HG03025 (cell line): Measurements from ENCODE around the gene IBTK.
"Not testable (repeated sequence)": the region's sequence is repeated elsewhere in the genome, so short reads cannot be mapped to it uniquely, and the experiment has no call there.

Source experiments
- ATAC-seq: cut with Tn5 transposase; IDR thresholded peaks from one replicate; pipeline ENCODE4 v1.9.1; 2021; ENCODE audit warnings: mild to moderate bottlenecking, moderate library complexity; ENCODE audit not compliant: unreplicated experiment, low FRiP score

The IBTK gene

GRCh38 chr6:82183642-82184282, 63.8 kb downstream of the IBTK start:
- no peak for ATAC-seq

DNA sequence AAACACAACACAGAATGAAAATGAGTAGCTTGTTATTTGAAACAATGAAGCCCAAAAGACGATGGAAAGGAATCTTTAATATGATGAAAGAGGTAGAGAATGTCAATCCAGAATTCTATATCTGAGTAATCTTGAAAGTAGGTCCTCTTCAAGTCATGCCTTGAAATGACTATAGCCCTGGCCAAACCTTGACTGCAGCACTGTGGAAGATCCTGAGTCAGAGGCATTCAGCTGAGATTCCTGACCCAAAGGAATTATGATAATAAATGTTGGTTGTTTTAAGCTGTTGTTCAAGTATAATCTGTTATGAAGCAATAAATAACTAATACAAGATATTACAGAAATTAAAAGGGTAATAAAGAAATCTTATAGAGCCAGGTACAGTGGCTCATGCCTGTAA, 64.8 kb downstream of the IBTK start:
- no peak for ATAC-seq

DNA sequence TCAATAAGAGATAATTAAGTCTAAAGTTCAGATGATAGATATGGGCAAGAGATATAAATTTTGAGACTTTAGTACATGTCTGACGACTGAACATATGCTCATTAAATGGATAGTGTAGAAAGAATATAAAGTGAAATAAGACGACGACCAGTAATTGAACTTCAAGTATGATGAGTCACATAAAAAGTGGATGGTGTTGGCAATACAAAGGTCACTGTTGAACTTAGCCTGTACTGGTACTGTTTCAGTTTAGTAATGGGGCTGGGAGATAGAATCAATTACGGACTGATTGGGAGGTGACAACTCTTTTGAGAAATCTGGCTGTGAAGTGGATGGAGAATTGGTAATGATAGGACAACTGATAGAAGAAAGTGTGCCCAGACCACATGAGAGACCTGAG, 68.1 kb downstream of the IBTK start:
- no peak for ATAC-seq

DNA sequence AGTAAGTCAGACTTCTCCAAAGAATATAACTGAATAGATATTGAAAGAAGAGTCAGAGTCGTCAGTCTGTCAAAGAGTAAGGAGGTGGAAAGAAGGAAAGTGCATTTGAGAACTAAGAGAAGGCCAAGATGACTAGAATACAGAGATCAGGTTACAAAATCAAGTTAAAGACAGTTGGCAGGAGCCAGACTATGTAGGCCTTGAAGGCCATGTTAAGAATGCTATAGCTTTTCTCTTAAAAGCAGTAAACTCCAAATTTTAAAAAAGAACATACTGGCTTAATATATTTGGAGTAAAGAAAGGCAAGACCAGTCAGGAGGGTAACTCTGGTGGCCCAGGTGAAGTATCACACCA, 68.8 kb downstream of the IBTK start:
- no peak for ATAC-seq

DNA sequence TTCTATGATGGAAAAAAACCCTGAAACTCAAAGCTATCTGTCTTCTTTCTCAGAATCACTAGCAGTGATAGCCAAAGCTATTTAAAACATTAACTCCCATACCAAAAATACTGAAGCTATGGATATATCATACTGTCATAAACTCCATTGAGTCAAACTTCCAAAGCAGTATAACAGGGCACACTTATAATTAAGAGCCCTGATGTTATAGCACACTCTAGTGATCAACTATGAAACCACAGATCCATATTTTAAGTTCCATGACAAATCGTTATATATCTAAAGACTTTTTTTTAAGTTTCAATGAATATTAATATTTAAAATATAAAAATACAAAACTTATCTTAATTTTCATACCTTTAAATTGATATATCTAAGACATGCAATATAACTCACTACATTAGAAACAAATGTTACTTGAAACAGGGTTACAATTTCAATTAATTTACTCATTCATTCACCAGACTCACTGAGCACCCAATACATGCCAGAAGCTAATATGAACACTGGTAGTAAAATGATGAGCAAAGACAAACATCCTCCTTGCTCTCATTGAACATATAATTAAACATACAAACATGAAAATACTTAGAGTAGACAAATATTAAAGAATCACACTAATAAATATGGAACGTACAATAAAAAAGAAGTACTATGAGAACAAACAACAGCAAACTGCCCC, 69.3 kb downstream of the IBTK start:
- ATAC-seq: no peak

DNA sequence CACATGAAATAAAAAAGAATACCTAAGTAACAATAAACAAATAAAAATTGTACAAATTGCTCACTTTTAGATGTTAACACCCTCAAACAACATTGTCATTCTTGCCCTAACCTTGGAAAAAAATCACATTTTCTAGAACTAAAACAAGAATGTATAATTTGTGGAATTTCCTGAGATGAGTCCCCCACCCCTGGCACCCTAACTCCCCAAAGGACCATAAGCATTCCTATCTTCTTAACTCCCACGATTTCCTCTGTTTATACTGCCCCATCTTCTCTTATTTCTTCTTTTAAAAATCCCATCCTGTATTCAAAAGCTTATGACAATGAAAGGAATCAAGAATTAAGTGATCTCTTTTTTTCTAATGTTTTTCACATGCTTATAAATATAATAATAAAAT, 70.9 kb downstream of the IBTK start:
- ATAC-seq: no peak

DNA sequence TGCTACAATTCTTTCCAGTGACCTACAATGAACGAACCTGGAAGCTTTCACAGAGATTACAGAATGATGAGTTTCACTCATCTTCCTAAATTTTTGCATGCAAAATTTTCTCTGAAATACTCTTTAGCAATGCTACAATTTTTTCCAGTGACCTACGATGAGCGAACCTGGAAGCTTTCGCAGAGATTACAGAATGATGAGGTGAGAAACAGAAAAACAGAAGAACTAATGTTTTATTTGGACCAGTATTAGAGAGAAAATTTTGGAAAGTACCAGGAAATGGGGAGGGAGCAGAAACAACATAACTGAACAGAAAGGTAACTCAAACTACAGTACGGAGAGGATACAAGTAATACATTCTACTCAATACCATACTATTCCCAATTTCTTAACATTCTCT, 75.0 kb downstream of the IBTK start:
- no peak for ATAC-seq

- ATAC-seq: no peak
Observed at GRCh38 chr6:82169138-82169876, 78.2 kb downstream of the IBTK start.

GRCh38 chr6:82166493-82166892, 81.1 kb downstream of the IBTK start:
- ATAC-seq: no peak

DNA sequence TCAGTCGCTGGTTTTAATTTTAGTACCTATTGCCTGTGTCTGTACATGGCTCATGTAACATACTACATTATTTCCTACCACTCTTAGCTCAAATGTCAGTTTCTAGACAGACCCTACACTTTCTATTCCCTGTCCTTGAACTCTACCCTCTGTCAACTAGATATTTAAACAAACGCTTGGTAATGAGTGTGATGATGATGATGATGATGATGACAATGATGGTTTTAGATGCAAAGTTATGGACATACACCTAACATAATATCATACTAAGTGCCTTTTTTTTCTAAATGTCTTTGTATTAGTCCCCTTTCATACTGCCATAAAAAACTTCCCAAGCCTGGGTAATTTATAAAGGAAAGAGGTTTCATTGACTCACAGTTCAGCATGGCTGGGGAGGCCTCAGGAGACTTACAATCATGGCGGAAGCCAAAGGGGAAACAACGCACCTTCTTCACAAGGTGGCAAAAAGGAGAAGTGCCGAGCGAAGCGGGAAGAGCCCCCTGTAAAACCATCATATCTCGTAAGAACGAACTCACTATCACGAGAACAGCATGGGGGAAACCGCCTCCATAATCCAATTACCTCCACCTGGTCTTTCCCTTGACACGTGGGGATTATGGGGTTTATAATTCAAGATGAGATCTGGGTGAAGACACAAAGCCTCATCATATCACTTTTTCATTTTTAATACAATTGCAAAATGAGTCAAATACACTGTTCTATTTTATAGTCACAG, 87.1 kb downstream of the IBTK start:
- no peak for ATAC-seq

GRCh38 chr6:82152786-82153185, 94.8 kb downstream of the IBTK start:
- ATAC-seq: not testable (repeated sequence)

DNA sequence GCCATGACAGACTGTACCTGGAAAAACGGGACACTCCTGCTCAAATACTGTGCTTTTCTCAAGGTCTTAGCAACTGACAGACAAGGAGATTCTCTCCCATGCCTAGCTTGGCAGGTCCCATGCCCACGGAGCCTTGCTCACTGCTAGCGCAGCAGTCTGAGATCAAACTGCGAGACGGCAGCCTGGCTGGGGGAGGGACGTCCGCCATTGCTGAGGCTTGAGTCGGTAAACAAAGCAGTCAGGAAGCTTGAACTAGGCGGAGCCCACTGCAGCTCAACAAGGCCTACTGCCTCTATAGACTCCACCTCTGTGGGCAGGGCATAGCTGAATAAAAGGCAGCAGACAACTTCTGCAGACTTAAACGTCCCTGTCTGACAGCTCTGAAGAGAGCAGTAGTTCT, 96.4 kb downstream of the IBTK start:
- ATAC-seq: not testable (repeated sequence)

GRCh38 chr6:82145926-82146452, 101.6 kb downstream of the IBTK start:
- no peak for ATAC-seq

GRCh38 chr6:82144852-82145340, 102.6 kb downstream of the IBTK start:
- no peak for ATAC-seq

DNA sequence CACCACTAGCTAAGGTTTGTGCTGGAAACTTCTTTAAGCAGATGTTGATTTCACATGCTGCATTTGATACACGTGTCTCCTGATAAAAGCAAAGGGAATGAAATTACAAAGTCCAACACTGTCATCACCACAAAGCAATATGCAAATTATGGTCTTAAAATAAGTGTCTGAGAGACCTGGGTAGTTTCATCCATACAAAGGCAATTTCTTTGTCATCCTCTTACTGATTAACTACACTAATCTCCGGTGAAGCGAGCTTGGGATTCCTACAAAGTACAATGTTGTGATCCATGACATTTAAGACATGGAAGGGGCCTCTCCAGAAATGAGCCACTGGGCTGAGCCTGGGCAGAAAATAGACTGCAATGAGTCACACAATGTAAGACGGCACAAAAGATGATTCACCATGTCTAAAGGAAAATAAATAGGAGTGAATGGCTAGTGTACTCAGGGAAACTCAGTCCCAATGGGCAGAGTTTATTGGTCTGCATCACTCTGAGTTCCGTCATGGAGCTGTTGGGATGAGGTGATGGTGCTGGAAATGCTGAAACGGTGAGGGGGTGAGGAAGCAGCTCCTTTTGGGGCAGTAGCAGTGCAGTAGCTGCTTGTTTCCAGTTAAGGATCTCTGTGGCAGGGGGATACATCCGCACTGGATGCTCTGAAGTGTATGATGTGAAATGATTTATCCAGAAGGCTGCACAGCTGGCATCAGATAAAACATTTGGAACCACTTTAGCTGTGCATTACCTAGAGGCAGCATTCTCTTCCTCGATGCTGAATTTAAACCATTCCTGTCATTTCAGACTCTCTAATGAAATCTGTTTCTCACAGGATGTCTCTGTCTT, 103.3 kb downstream of the IBTK start:
- ATAC-seq: peak; percentile 67

- ATAC-seq: no peak
Observed at GRCh38 chr6:82143041-82143481, 104.5 kb downstream of the IBTK start.

DNA sequence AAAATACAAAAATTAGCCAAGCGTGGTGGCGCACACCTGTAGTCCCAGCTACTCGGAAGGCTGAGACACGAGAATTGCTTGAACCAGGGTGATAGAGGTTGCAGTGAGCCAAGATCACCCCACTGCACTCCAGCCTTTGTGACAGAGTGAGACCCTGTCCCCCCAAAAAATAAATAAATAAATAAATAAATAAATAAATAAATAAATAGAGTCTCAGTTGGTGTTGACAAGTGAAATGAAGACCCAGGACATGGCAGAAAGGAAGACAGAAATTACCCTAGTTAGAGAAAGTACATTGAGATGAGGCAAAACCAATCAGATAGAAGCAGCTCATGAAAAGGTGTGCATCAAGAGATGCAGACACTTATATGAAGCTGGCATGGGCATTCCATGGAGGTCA, 105.0 kb downstream of the IBTK start:
- no peak for ATAC-seq

DNA sequence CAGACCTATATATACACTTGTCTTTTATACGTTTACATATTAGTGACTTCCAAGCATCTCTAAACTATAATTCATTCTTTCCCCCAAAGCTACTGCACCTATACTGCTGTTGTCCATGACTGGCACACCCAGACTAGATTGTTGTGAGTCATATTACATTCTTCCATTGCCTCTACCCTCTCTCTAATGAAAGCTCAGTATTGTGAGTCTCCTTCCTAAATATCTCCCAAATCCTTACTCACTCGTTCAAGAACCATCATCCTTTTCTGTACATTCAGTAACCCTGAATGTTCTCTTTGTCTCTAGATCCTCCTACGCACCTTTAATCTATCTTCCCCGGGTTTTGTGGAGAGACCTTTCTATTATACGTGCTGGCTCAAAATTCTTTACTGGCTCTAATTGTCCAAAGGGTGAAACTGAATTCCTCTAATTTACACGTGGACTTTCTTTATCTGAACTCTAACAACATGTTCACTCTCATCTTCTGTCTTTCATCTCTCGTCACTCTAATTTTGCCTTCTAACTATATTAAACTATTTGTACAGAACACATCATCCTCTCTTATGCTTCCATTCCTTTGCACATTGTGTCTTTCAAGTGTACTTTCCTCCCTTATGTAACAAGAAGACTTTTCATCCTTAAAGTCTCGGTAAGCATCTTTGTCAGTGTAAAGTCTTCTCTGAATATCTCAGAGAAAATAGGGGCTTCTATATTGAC, 109.3 kb downstream of the IBTK start:
- no peak for ATAC-seq

DNA sequence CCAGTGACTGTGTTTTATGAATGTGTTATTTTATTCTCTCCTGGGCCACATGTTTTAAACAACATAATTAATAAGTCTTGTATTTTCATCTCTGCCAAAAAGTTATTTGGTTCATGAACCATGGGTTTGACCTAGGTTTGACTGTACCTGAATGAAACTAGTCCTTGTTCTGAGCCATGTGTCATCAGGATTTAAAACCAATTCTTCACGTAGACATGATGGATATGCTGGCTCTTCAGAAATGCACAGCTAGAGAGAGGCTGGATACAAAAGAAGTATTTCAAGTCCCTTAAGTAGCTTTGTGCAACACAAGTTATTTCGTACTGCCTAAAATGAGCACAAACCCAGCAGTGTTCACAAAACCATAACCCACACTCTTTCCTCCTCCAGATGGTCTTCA, 116.1 kb downstream of the IBTK start:
- ATAC-seq: no peak
